K562 (cell line): Measurements from ENCODE around the gene C17orf113. TPM values are rescaled to one million over a fixed set of nuclear protein-coding genes. Genes with fewer than 3 reads are reported as not detected.

Source experiments
- ATAC-seq: fragments of 200-7000 bp; cut with Tn5 transposase; 3 replicates; pipeline ENCODE4 v1.9.1; 2020; ENCODE audit warnings: moderate library complexity
- BruUV-seq: library from RNA; stranded (reverse); fragments of 400-500 nt; replicated peaks from 2 replicates; lab custom pipeline; 2021; lab: Mats Ljungman, UMichigan
- CTCF ChIA-PET: fragments of 300-600 bp; formaldehyde crosslinking; extraction: SDS; loops from one replicate; lab custom pipeline; 2021; ENCODE audit warnings: low intra/inter-chr PET ratio; lab: Yijun Ruan, JAX
- POLR2A ChIA-PET: fragments of 300-600, 350-650 bp; sonication (Branson Sonifier 250); formaldehyde crosslinking; extraction: SDS; loops from one replicate; lab custom pipeline; 2021; ENCODE audit warnings: antibody characterized with exemption, inconsistent platforms; lab: Yijun Ruan, JAX
- DNase-seq, 4 experiments: peaks; one replicate each; pipeline versions ENCODE4 v3.0.0 to v3.0.0-alpha.2; 2011 to 2018; ENCODE audit warnings: low spot score in 3 of 4, mixed read lengths in 3 of 4; ENCODE audit errors: extremely low read depth in 1 of 4
- FAIRE-seq: peaks from 2 replicates; lab custom pipeline; 2011; peaks lifted over from hg19 to GRCh38; lab: Jason Lieb, UNC
- H2AFZ ChIP-seq: 2 replicates; pipeline ENCODE4 v1.6.0; 2011; ENCODE audit warnings: low read depth, low read length, control low read depth, inconsistent platforms
- H3K27ac ChIP-seq: fragments of 200-600 bp; 3 replicates; pipeline ENCODE4 v1.8.0; 2011; ENCODE audit warnings: low read depth, mild to moderate bottlenecking, control low read depth, inconsistent platforms, low read length, moderate library complexity, mixed read lengths; ENCODE audit errors: extremely low read depth
- H3K27me3 ChIP-seq, 2 experiments: fragments of 300-600 bp in 1 of 2; 2 replicates in 1 of 2; 3 replicates in 1 of 2; pipeline versions ENCODE4 v1.6.0 to v1.8.0; 2011; ENCODE audit warnings: inconsistent platforms in 2 of 2, low read length in 2 of 2, mild to moderate bottlenecking in 1 of 2, mixed read lengths in 1 of 2, moderate library complexity in 1 of 2; ENCODE audit not compliant: control insufficient read depth in 2 of 2, insufficient read depth in 2 of 2
- H3K36me3 ChIP-seq: fragments of 300-600 bp; 3 replicates; pipeline ENCODE4 v1.8.0; 2011; ENCODE audit warnings: mild to moderate bottlenecking, low read length, inconsistent platforms; ENCODE audit not compliant: control insufficient read depth, insufficient read depth
- H3K4me1 ChIP-seq, 2 experiments: fragments of 200-600 bp in 1 of 2; replicated peaks in 1 of 2; 2 replicates in 1 of 2; 3 replicates in 1 of 2; pipeline versions ENCODE4 v1.5.1 to v1.8.0; 2011; ENCODE audit warnings: inconsistent platforms in 2 of 2, low read length in 2 of 2, mild to moderate bottlenecking in 1 of 2, mixed read lengths in 1 of 2, moderate library complexity in 1 of 2; ENCODE audit not compliant: control insufficient read depth in 2 of 2, insufficient read depth in 2 of 2
- H3K4me2 ChIP-seq: 2 replicates; pipeline ENCODE4 v1.6.1; 2011; ENCODE audit warnings: low read length, control low read depth, inconsistent platforms, mixed read lengths; ENCODE audit not compliant: insufficient read depth
- H3K4me3 ChIP-seq: fragments of 200-600 bp; sonication (generic), shearing (Covaris generic); 2 replicates; pipeline ENCODE4 v1.5.1; 2016; ENCODE audit warnings: control low read depth, inconsistent platforms
- H3K79me2 ChIP-seq: fragments of 200-600 bp; 3 replicates; pipeline ENCODE4 v1.8.0; 2011; ENCODE audit warnings: low read length, inconsistent platforms; ENCODE audit not compliant: control insufficient read depth, insufficient read depth
- H3K9ac ChIP-seq, 2 experiments: 2 replicates each; pipeline versions ENCODE4 v1.6.0 to v1.6.1; 2011; ENCODE audit warnings: low read depth in 2 of 2, low read length in 2 of 2, control low read depth in 1 of 2, inconsistent platforms in 1 of 2, mild to moderate bottlenecking in 1 of 2, mixed read lengths in 1 of 2; ENCODE audit not compliant: insufficient read depth in 1 of 2
- H3K9me1 ChIP-seq: one replicate; pipeline ENCODE4 v1.6.0; 2011; ENCODE audit warnings: inconsistent platforms, mild to moderate bottlenecking, low read length, moderate library complexity; ENCODE audit not compliant: control insufficient read depth, insufficient read depth
- H3K9me3 ChIP-seq: replicated peaks from 2 replicates; pipeline ENCODE4 v1.5.1; 2011; ENCODE audit warnings: low read depth, low read length, inconsistent platforms; ENCODE audit not compliant: control insufficient read depth, insufficient read depth
- H4K20me1 ChIP-seq: replicated peaks from 2 replicates; pipeline ENCODE4 v1.6.1; 2011; ENCODE audit warnings: low read length, inconsistent platforms, mixed read lengths; ENCODE audit not compliant: control insufficient read depth, insufficient read depth
- HDAC2 ChIP-seq: fragments of 450-650 bp; IDR thresholded peaks from 2 replicates; pipeline ENCODE4 v1.6.1; 2016; ENCODE audit warnings: mild to moderate bottlenecking
- KAT7 ChIP-seq: sonication (generic); formaldehyde crosslinking; IDR thresholded peaks from 2 replicates; pipeline ENCODE4 v1.8.0; 2022; ENCODE audit warnings: missing genetic modification reagents, mild to moderate bottlenecking, borderline replicate concordance
- NBN ChIP-seq: fragments of 450-650 bp; IDR thresholded peaks from 2 replicates; pipeline ENCODE4 v1.6.1; 2016; ENCODE audit warnings: low read depth, mild to moderate bottlenecking
- RBBP5 ChIP-seq: fragments of 200-600 bp; sonication (generic); IDR thresholded peaks from 2 replicates; pipeline ENCODE4 v1.6.1; 2012; ENCODE audit warnings: borderline replicate concordance, mild to moderate bottlenecking, low read length, control low read depth, inconsistent platforms; ENCODE audit not compliant: insufficient read depth, poor library complexity, severe bottlenecking
- RCOR1 ChIP-seq, 2 experiments: IDR thresholded peaks; 2 replicates each; pipeline ENCODE4 v1.6.1; 2012; ENCODE audit warnings: low read depth in 2 of 2, low read length in 2 of 2, borderline replicate concordance in 1 of 2, improper control_type of control experiment in 1 of 2
- SUPT5H ChIP-seq: fragments of 450-650 bp; IDR thresholded peaks from 2 replicates; pipeline ENCODE4 v1.6.1; 2016
- ZNF134 ChIP-seq: fragments of 250-450 bp; sonication (Bioruptor Pico); conservative IDR thresholded peaks from 2 replicates; pipeline ENCODE4 v1.4.0; 2020
- WGBS: fragments of 100-300 bp; shearing (Covaris generic); methylation state at CpG from one replicate; pipeline ENCODE4 v1.1.6; 2016; ENCODE audit warnings: low coverage, mixed read lengths; ENCODE audit not compliant: insufficient coverage; ENCODE audit errors: missing lambda C conversion rate; 5-methylcytosine and 5-hydroxymethylcytosine counted together
- in situ Hi-C: fragments of 300-500 bp; cut with MboI; formaldehyde crosslinking; loops from 4 replicates; pipeline ENCODE4 v1.15.0; 2018; ENCODE audit warnings: inconsistent platforms, mixed read lengths
- intact Hi-C: fragments of 100-400 bp; cut with micrococcal nuclease; formaldehyde crosslinking; loops from 2 replicates; pipeline ENCODE4 v1.14.2; 2022
- polyA plus RNA-seq, 8 experiments: library from polyadenylated mRNA; depleted of rRNA in 4 of 8; stranded (reverse) in 5 of 8; unstranded in 3 of 8; fragments of >200 nt; fragmentation: Nextera tagmentation in 2 of 8; fragmentation: Illumina TruSeq in 1 of 8; extraction: Ambion mirVana in 2 of 8; extraction: Trizol in 1 of 8; gene quantifications; 2 replicates each; pipeline versions ENCODE4 v1.2.1 to v1.2.3, GENCODE V29; 2011 to 2014; ENCODE audit warnings: inconsistent platforms in 1 of 8, missing spikeins in 1 of 8
- total RNA-seq, 7 experiments: library from RNA; depleted of rRNA in 6 of 7; stranded (reverse); fragments of >200 nt in 6 of 7; fragmentation: Illumina TruSeq in 2 of 7; extraction: Trizol in 2 of 7; gene quantifications; 2 replicates each; pipeline versions ENCODE4 v1.2.1 to v1.2.3, GENCODE V29; 2011 to 2021; ENCODE audit warnings: low replicate concordance in 1 of 7
- TF ChIP-seq, protein P1 (sequence below): fragments of 250-450 bp; sonication (Bioruptor Pico); IDR thresholded peaks from 2 replicates; pipeline ENCODE4 v1.5.0; 2021; ENCODE audit warnings: mild to moderate bottlenecking, borderline replicate concordance
- TF ChIP-seq, protein P2 (sequence below), 3 experiments: fragments of 200-800 bp in 1 of 3; sonication (Bioruptor generic) in 1 of 3; sonication (generic) in 1 of 3; formaldehyde crosslinking in 1 of 3; IDR thresholded peaks; 2 replicates each; pipeline versions ENCODE4 v1.6.1 to v1.8.0; 2016 to 2022; ENCODE audit warnings: mild to moderate bottlenecking in 2 of 3, missing compliant biosample characterization in 2 of 3, missing genetic modification characterization in 2 of 3, missing genetic modification reagents in 1 of 3
- TF ChIP-seq, protein P3 (sequence below): fragments of 250-450 bp; sonication (Bioruptor Pico); IDR thresholded peaks from 2 replicates; pipeline ENCODE4 v1.5.1; 2021; ENCODE audit warnings: mild to moderate bottlenecking
- TF ChIP-seq, protein P4 (sequence below): sonication (generic); formaldehyde crosslinking; IDR thresholded peaks from 2 replicates; pipeline ENCODE4 v1.8.0; 2022; ENCODE audit warnings: missing genetic modification reagents, mild to moderate bottlenecking, moderate library complexity, borderline replicate concordance

C17orf113 gene
- total and polyA plus RNA-seq, 9 of the 15 experiments (the other 6 are each of a cell fraction or from before 2014, with no cell fraction given) = 0.10 to 1.2 (median 0.31) TPM

DNA sequence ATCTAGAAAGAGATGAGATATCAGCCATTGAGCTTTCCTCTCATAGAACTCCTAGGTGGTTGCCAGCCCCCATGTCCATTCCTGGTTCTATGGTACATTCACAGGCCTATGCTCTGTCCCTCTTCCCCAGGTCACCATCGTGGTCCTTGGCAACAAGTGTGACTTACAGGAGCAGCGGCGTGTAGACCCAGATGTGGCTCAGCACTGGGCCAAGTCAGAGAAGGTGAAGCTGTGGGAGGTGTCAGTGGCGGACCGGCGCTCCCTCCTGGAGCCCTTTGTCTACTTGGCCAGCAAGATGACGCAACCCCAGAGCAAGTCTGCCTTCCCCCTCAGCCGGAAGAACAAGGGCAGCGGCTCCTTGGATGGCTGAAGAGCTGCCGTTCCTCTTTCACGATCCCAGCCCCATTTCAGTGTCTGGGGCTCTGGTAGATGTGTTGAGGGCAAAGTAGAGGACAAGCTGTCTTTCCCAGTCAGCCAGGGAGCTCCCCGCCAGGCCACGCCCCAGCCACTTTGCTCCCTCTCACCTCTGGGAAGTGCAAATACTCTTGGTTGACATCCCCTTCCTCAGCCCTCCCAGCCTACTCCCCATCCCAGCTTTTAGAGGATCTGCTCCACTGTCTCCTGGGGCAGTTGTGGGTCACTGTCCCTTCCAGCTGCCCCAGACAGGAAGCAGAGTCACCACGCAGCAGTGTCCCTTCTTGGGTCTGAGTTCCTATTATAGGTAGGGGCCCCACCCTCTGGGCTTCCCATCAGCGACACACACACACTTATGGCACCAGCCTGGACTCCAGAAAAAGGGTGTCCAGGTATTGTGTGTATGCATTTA is 26.7 kb downstream of the C17orf113 start:
- 14% methylated on average over 15 of the region's 15 CpGs for WGBS
- FAIRE-seq (peak; percentile 81), DNase-seq (peak in 3 of 4 experiments; percentile 45 to 86 (median 76)), ATAC-seq (peak; percentile 73)
- ChIA-PET CTCF (interaction anchor here (0.9 to 2.3 kb wide), 3 partner anchors 89 to 158 kb away, joined by 3 to 23 read pairs (median 3); partner anchors contain the start of gene DHX58), POLR2A (interaction anchor here (0.6 to 1.3 kb wide), 13 partner anchors 10 to 402 kb away, joined by 3 to 5 read pairs (median 3); partner anchors contain the start of gene GHDC)
- no peaks in the 10 kb centered on the region for H3K9me3 ChIP-seq
- H3K79me2 ChIP-seq = peaks cover 16% of the 10 kb centered on the region
- H3K27me3 ChIP-seq = no peaks in the 10 kb centered on the region
- H4K20me1 ChIP-seq = no peaks in the 10 kb centered on the region
- H3K4me2 ChIP-seq = peak overlapping the region; percentile 71
- peak overlapping the region; percentile 73 to 80 for H3K9ac ChIP-seq
- in situ Hi-C loops = no loop called here
- peak overlapping the region; percentile 25; the same call in 1 of the 2 replicates for H2AFZ ChIP-seq
- H3K36me3 ChIP-seq = peaks cover 34% of the 10 kb centered on the region
- no peaks in the 10 kb centered on the region for H3K9me1 ChIP-seq
- no peak overlapping the region for H3K4me3 ChIP-seq
- intact Hi-C loops = loop anchor here (2.0 to 5.0 kb wide), 2 partner anchors 93 to 294 kb away; no protein-coding TSS in a partner anchor
- H3K27ac ChIP-seq = peak overlapping the region; percentile 84
- no TSS peak for BruUV-seq
- H3K4me1 ChIP-seq = peaks cover 45 to 56% of the 10 kb centered on the region in 2 experiments
- no peak for TF ChIP-seq RBBP5
- TF ChIP-seq, protein P1, sequence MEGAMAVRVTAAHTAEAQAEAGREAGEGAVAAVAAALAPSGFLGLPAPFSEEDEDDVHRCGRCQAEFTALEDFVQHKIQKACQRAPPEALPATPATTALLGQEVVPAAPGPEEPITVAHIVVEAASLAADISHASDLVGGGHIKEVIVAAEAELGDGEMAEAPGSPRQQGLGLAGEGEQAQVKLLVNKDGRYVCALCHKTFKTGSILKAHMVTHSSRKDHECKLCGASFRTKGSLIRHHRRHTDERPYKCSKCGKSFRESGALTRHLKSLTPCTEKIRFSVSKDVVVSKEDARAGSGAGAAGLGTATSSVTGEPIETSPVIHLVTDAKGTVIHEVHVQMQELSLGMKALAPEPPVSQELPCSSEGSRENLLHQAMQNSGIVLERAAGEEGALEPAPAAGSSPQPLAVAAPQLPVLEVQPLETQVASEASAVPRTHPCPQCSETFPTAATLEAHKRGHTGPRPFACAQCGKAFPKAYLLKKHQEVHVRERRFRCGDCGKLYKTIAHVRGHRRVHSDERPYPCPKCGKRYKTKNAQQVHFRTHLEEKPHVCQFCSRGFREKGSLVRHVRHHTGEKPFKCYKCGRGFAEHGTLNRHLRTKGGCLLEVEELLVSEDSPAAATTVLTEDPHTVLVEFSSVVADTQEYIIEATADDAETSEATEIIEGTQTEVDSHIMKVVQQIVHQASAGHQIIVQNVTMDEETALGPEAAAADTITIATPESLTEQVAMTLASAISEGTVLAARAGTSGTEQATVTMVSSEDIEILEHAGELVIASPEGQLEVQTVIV (CRISPR knock-in tag) = peak; percentile 63; the same call in 1 of the 2 replicates
- peak in 1 of 2 experiments; percentile 60; a peak in 1 of 4 replicates for TF ChIP-seq RCOR1 (IDR thresholded peaks at IDR 0.05; ENCODE audit: borderline replicate concordance in 1 of 2, low read depth in 2 of 2, low read length in 2 of 2)
- TF ChIP-seq KAT7 (CRISPR knock-in tag) = no peak
- peak; percentile 33; the same call in 1 of the 2 replicates for TF ChIP-seq SUPT5H
- 0 out of 2 replicates have a peak, but pooled peaks have one; percentile 59 for TF ChIP-seq NBN
- TF ChIP-seq, protein P2, sequence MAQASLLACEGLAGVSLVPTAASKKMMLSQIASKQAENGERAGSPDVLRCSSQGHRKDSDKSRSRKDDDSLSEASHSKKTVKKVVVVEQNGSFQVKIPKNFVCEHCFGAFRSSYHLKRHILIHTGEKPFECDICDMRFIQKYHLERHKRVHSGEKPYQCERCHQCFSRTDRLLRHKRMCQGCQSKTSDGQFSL (CRISPR knock-in tag; IDR thresholded peaks at IDR 0.05) = no peak
- TF ChIP-seq, protein P2 (tag; IDR thresholded peaks at IDR 0.05) = peak in 1 of 2 experiments; percentile 60; a peak in 1 of 4 replicates
- no peak for TF ChIP-seq ZNF134 (CRISPR knock-in tag)
- TF ChIP-seq HDAC2 = 0 out of 2 replicates have a peak, but pooled peaks have one; percentile 40
- TF ChIP-seq, protein P3, sequence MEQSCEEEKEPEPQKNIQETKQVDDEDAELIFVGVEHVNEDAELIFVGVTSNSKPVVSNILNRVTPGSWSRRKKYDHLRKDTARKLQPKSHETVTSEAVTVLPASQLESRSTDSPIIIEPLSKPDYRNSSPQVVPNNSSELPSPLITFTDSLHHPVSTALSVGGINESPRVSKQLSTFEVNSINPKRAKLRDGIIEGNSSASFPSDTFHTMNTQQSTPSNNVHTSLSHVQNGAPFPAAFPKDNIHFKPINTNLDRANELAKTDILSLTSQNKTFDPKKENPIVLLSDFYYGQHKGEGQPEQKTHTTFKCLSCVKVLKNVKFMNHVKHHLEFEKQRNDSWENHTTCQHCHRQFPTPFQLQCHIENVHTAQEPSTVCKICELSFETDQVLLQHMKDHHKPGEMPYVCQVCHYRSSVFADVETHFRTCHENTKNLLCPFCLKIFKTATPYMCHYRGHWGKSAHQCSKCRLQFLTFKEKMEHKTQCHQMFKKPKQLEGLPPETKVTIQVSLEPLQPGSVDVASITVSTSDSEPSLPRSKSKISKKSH (CRISPR knock-in tag) = 0 out of 2 replicates have a peak, but pooled peaks have one; percentile 28
- TF ChIP-seq, protein P4, sequence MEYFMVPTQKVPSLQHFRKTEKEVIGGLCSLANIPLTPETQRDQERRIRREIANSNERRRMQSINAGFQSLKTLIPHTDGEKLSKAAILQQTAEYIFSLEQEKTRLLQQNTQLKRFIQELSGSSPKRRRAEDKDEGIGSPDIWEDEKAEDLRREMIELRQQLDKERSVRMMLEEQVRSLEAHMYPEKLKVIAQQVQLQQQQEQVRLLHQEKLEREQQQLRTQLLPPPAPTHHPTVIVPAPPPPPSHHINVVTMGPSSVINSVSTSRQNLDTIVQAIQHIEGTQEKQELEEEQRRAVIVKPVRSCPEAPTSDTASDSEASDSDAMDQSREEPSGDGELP (CRISPR knock-in tag) = no peak; the same call in 1 of the 2 replicates
